Mammary epithelial cell (primary cell): ENCODE data around the gene TXNRD1.

Source experiments
- CTCF ChIP-seq, 2 donors: IDR thresholded peaks in 1 of 2; conservative IDR thresholded peaks in 1 of 2; 2 replicates each; pipeline ENCODE4 v1.5.1; 2011 to 2012; ENCODE audit warnings: inconsistent platforms in 2 of 2, low read length in 2 of 2, mild to moderate bottlenecking in 2 of 2, control low read depth in 1 of 2, low read depth in 1 of 2; ENCODE audit not compliant: insufficient read depth in 1 of 2; ENCODE audit errors: extremely low read depth in 1 of 2
- EZH2 ChIP-seq: IDR thresholded peaks from 2 replicates; pipeline ENCODE4 v1.6.1; 2012; ENCODE audit warnings: low read length, inconsistent platforms, borderline replicate concordance

GRCh38 chr12:104313568-104314241, 98.1 kb downstream of the TXNRD1 start:
- TF ChIP-seq EZH2 (no peak), CTCF (conservative IDR thresholded peaks at IDR 0.05 in 1 of 2, IDR thresholded peaks at IDR 0.05 in 1 of 2; ENCODE audit: extremely low read depth in 1 of 2, insufficient read depth in 1 of 2, low read depth in 1 of 2, low read length in 2 of 2) (no peak)
